Measurements from ENCODE around the gene RASL12. TPM values are rescaled to one million over a fixed set of nuclear protein-coding genes. Genes with fewer than 3 reads are reported as not detected.
A peak's percentile ranks its signal among the peaks of the same experiment; 100 is the strongest.
"Not testable (repeated sequence)": the region's sequence is repeated elsewhere in the genome, so short reads cannot be mapped to it uniquely, and the experiment has no call there.

The RASL12 gene
- total RNA-seq, 6 experiments from 2014 or later, result not detected

DNA sequence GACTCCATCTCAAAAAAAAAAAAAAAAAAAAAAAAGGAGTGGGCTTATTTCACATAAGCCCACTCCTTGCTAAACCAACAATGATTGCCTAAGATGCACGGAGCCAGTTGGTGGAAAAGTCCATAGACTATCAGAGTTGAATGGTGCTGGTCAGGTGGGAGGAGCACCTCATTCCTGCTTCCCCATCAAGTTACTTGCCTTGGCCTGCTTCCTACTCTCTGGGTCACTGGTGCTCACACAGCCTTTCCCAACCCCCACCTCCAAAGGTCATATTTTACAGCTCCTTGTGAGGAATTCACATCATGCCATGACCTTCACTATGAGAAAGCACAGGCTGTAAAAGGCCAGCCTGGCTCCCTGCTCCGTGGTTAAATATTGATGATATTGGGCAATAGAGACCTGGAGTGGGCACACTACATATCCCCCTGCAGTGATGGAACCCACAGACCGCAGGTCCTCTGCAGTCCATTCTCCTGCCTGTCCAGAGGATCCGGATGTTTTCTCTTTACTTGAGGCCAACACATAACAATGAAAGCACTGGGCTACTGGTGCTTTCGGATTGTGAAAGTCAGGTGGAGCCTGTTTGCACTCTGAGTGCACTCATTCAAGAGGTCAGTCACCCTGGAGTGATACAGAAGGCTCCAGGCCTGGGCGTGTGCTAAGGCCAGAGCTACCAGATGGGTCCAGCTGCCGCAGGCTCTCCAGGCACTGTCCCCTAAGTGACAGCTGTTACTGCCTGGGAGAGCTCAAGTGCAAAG is 22.9 kb downstream of the RASL12 start, which contains the start of gene SLC51B:
SLC51B (plus strand) TSS at position 664 of the 758 bp plus-strand sequence. CDS start 4,618 bp downstream, outside the sequence.
- no peak for DNase-seq
- Mint-ChIP-seq H3K27ac (no peak within 1 kb of the TSS), H3K4me1 (ENCODE audit: low read depth) (peaks cover 41% of the 10 kb centered on the region), H3K27me3 (ENCODE audit: insufficient read depth) (no peaks in the 10 kb centered on the region), H3K4me3 (no peak within 1 kb of the TSS), H3K36me3 (ENCODE audit: low read depth) (no peaks in the 10 kb centered on the region), H3K9me3 (no peaks in the 10 kb centered on the region)
- no peak for TF ChIP-seq CTCF (IDR thresholded peaks at IDR 0.05)

DNA sequence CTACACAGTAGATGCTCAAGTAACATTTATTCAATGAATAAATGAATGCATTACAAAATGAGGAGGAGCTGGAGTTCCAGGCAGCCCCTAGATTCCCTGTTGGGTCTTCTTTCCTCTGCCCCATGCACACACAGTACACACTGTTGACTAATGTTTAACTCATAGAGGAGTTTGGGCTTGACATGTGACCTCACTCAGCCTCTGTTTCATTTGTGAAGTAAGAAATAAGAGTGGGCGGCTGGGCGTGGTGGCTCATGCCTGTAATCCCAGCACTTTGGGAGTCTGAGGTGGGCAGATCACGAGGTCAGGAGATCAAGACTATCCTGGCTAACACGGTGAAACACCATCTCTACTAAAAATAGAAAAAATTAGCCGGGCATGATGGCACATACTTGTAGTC is 23.6 kb downstream of the RASL12 start:
- peak; percentile 63 for DNase-seq
- Mint-ChIP-seq H3K4me1 (ENCODE audit: low read depth) (peaks cover 34% of the 10 kb centered on the region), H3K27ac (peak overlapping the region; percentile 40; the same call in 1 of the 2 replicates)
- not testable (repeated sequence) for H3K36me3 Mint-ChIP-seq (ENCODE audit: low read depth); H3K27me3 Mint-ChIP-seq (ENCODE audit: insufficient read depth); H3K9me3 Mint-ChIP-seq; H3K4me3 Mint-ChIP-seq

DNA sequence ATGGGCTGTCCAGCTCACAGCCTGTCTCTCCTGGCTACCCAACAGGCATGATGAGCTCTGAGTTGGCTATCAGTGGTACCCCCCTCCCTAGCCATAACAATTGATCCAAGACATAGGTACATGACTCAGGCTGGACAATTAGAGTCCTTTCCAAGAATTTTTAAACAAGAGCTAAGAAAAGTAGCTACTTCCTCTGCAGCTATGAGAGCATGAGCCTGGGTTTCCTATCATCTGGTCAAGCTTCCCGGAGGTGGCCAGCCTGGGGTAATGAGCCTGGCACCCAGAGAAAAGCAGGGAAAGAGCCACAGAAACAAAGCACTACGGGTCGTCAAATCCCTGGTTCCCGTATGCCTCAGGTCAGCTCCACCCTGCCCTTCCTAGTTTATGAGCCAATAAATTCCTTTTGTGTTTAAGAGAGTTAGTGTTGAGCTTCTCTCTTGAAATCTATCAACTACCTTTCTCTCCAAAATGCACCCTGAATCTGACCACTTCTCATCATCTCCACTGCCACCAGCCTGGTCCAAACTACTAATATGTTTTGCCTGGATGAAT is 24.9 kb downstream of the RASL12 start:
- Mint-ChIP-seq H3K4me1 (ENCODE audit: low read depth) (peaks cover 33% of the 10 kb centered on the region), H3K27ac (no peak overlapping the region), H3K9me3 (no peaks in the 10 kb centered on the region), H3K27me3 (ENCODE audit: insufficient read depth) (no peaks in the 10 kb centered on the region), H3K4me3 (no peak overlapping the region), H3K36me3 (ENCODE audit: low read depth) (no peaks in the 10 kb centered on the region)
- no peak for TF ChIP-seq CTCF (IDR thresholded peaks at IDR 0.05)
- no peak for DNase-seq

GRCh38 chr15:65041787-65042186 is 26.0 kb downstream of the RASL12 start:
- peaks cover 33% of the 10 kb centered on the region for H3K4me1 Mint-ChIP-seq (ENCODE audit: low read depth)
- peaks cover 1% of the 10 kb centered on the region; the same call in 1 of the 2 replicates for H3K27me3 Mint-ChIP-seq (ENCODE audit: insufficient read depth)
- TF ChIP-seq CTCF (IDR thresholded peaks at IDR 0.05), result no peak
- H3K36me3 Mint-ChIP-seq (ENCODE audit: low read depth), result no peaks in the 10 kb centered on the region
- H3K27ac Mint-ChIP-seq, result no peak overlapping the region
- DNase-seq, result no peak
- H3K9me3 Mint-ChIP-seq, result no peaks in the 10 kb centered on the region
- H3K4me3 Mint-ChIP-seq, result no peak overlapping the region

DNA sequence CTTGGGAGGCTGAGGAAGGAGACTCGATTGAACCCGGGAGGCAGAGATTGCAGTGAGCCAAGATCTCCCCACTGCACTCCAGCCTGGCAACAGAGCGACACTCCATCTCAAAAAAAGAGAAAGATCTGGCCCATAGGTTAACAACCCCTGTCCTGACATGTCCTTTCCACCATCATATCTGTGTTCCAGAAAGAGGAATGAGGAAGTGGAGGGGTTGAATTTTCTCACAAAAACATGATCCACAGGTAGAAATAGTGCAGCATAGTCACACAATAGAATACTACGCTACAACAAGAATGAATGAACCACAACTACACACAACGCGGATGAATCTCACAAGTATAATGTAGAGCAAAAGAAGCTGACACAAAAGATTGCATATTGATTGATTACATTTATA is 27.3 kb downstream of the RASL12 start:
- peaks cover 33% of the 10 kb centered on the region for H3K4me1 Mint-ChIP-seq (ENCODE audit: low read depth)
- TF ChIP-seq CTCF (IDR thresholded peaks at IDR 0.05), result no peak
- no peak overlapping the region for H3K27ac Mint-ChIP-seq
- no peaks in the 10 kb centered on the region for H3K9me3 Mint-ChIP-seq
- DNase-seq, result no peak
- no peak overlapping the region for H3K4me3 Mint-ChIP-seq
- no peaks in the 10 kb centered on the region for H3K36me3 Mint-ChIP-seq (ENCODE audit: low read depth)
- H3K27me3 Mint-ChIP-seq (ENCODE audit: insufficient read depth), result peaks cover 1% of the 10 kb centered on the region; the same call in 1 of the 2 replicates

DNA sequence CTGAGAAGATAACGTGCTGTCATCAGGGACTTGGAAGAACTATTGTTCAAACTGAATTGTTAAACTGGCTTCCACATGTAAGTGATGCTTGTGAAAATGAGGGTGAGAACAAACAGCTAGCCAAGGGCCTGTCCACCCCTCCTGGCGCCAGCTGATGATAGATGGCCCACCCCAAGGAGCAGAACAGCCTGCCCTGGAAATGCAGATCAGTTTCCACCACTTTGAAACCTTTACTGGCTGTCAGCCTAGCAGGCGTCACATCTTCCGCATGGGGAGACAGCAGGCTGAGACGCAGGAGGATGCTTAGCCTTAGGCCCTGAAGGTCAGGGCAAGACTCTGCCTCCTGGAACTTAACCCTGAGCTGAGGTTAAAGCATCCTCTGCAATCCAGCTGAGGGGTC is 29.0 kb downstream of the RASL12 start:
- DNase-seq, result no peak

More for the DNA sequence above, 29.0 kb downstream of the RASL12 start:
- peaks cover 17% of the 10 kb centered on the region for H3K4me1 Mint-ChIP-seq (ENCODE audit: low read depth)
- H3K4me3 Mint-ChIP-seq, result no peak overlapping the region
- no peak for TF ChIP-seq CTCF (IDR thresholded peaks at IDR 0.05)
- H3K36me3 Mint-ChIP-seq (ENCODE audit: low read depth), result no peaks in the 10 kb centered on the region
- H3K27ac Mint-ChIP-seq, result no peak overlapping the region
- peaks cover 1% of the 10 kb centered on the region; the same call in 1 of the 2 replicates for H3K27me3 Mint-ChIP-seq (ENCODE audit: insufficient read depth)
- no peaks in the 10 kb centered on the region for H3K9me3 Mint-ChIP-seq

Data from HFFc6 (cell line).